H1 (cell line): ENCODE results near the gene ITGAE. TPM values are rescaled to one million over a fixed set of nuclear protein-coding genes. Genes with fewer than 3 reads are reported as not detected.

ENCODE experiments used
- CTCF ChIA-PET: fragments of 300-600 bp; sonication (Branson Sonifier 250); formaldehyde crosslinking; loops from one replicate; lab custom pipeline; 2021; ENCODE audit not compliant: partially characterized antibody; lab: Charles Lee
- POLR2A ChIA-PET: fragments of 300-600 bp; sonication (Branson Sonifier 250); formaldehyde crosslinking; loops from one replicate; lab custom pipeline; 2021; ENCODE audit warnings: inconsistent platforms; ENCODE audit not compliant: partially characterized antibody; lab: Charles Lee
- DNase-seq, 2 experiments: peaks; one replicate each; pipeline versions ENCODE4 v3.0.0 to v3.0.0-alpha.2; 2010 to 2022; ENCODE audit warnings: low spot score in 2 of 2, low read depth in 1 of 2, mixed read lengths in 1 of 2
- FAIRE-seq: peaks from 2 replicates; lab custom pipeline; 2011; peaks lifted over from hg19 to GRCh38; lab: Jason Lieb, UNC
- H2AFZ ChIP-seq: 2 replicates; pipeline ENCODE4 v1.8.1; 2012; ENCODE audit warnings: low read length, inconsistent platforms
- H2AK5ac ChIP-seq: 2 replicates; pipeline ENCODE4 v1.6.1; 2013; ENCODE audit warnings: low read depth, low read length
- H2BK120ac ChIP-seq: replicated peaks from 2 replicates; pipeline ENCODE3; 2013; ENCODE audit warnings: low read depth, low read length, inconsistent platforms
- H2BK12ac ChIP-seq: 2 replicates; pipeline ENCODE4 v1.6.1; 2013; ENCODE audit warnings: low read depth, low read length
- H2BK15ac ChIP-seq: 2 replicates; pipeline ENCODE4 v1.6.1; 2013; ENCODE audit warnings: low read length
- H2BK20ac ChIP-seq: 2 replicates; pipeline ENCODE4 v1.6.1; 2013; ENCODE audit warnings: low read length
- H2BK5ac ChIP-seq: 2 replicates; pipeline ENCODE4 v1.6.1; 2013; ENCODE audit warnings: low read depth, low read length
- H3K14ac ChIP-seq: 2 replicates; pipeline ENCODE4 v1.6.1; 2013; ENCODE audit warnings: inconsistent platforms; ENCODE audit not compliant: insufficient read length
- H3K18ac ChIP-seq: 2 replicates; pipeline ENCODE4 v1.6.1; 2013; ENCODE audit warnings: low read length; ENCODE audit errors: extremely low read depth
- H3K23ac ChIP-seq: 2 replicates; pipeline ENCODE4 v1.6.1; 2013; ENCODE audit warnings: inconsistent platforms; ENCODE audit not compliant: insufficient read length
- H3K23me2 ChIP-seq: 2 replicates; pipeline ENCODE4 v1.6.1; 2013; ENCODE audit warnings: low read depth, low read length
- H3K27ac ChIP-seq: 2 replicates; pipeline ENCODE4 v1.6.1; 2011; ENCODE audit warnings: low read depth, low read length, inconsistent platforms
- H3K27me3 ChIP-seq, 4 experiments: replicated peaks in 1 of 4; 1 replicate in 1 of 4; 2 replicates in 3 of 4; pipeline versions ENCODE4 v1.6.1 to v1.8.1; 2011 to 2013; ENCODE audit warnings: low read length in 3 of 4, mild to moderate bottlenecking in 3 of 4, inconsistent platforms in 2 of 4, mixed read lengths in 2 of 4, moderate library complexity in 1 of 4; ENCODE audit not compliant: control insufficient read depth in 3 of 4, insufficient read depth in 3 of 4; ENCODE audit errors: extremely low read depth in 1 of 4
- H3K36me3 ChIP-seq, 4 experiments: 2 replicates each; pipeline versions ENCODE4 v1.6.1 to v1.8.1; 2011 to 2013; ENCODE audit warnings: mild to moderate bottlenecking in 4 of 4, low read length in 3 of 4, moderate library complexity in 2 of 4, control low read depth in 1 of 4, inconsistent platforms in 1 of 4; ENCODE audit not compliant: insufficient read depth in 4 of 4, control insufficient read depth in 2 of 4
- H3K4ac ChIP-seq: replicated peaks from 2 replicates; pipeline ENCODE3; 2013; ENCODE audit warnings: low read length, low read depth, mixed read lengths, inconsistent platforms; ENCODE audit not compliant: insufficient read length
- H3K4me1 ChIP-seq, 4 experiments: replicated peaks in 1 of 4; 1 replicate in 1 of 4; 2 replicates in 3 of 4; pipeline versions ENCODE4 v1.6.1 to v1.8.1; 2011 to 2013; ENCODE audit warnings: low read length in 3 of 4, inconsistent platforms in 2 of 4, mixed read lengths in 1 of 4; ENCODE audit not compliant: insufficient read depth in 4 of 4, control insufficient read depth in 3 of 4
- H3K4me2 ChIP-seq, 2 experiments: 2 replicates each; pipeline versions ENCODE4 v1.6.1 to v1.8.1; 2011 to 2013; ENCODE audit warnings: low read depth in 2 of 2, low read length in 2 of 2, control low read depth in 1 of 2, inconsistent platforms in 1 of 2, mild to moderate bottlenecking in 1 of 2; ENCODE audit not compliant: insufficient read depth in 1 of 2
- H3K4me3 ChIP-seq, 4 experiments: fragments of 200-600, 300-600 bp in 1 of 4; sonication (generic), shearing (Covaris generic), sonication (Bioruptor Twin) in 1 of 4; 2 replicates each; pipeline versions ENCODE4 v1.5.1 to v1.8.1; 2011 to 2016; ENCODE audit warnings: low read length in 4 of 4, low read depth in 3 of 4, control low read depth in 2 of 4, inconsistent platforms in 2 of 4, mild to moderate bottlenecking in 2 of 4, mixed read lengths in 1 of 4, moderate library complexity in 1 of 4; ENCODE audit not compliant: insufficient read depth in 2 of 4; ENCODE audit errors: extremely low read depth in 1 of 4
- H3K56ac ChIP-seq: replicated peaks from 2 replicates; pipeline ENCODE3; 2013; ENCODE audit warnings: low read depth, mild to moderate bottlenecking, mixed read lengths, low read length, inconsistent platforms; ENCODE audit not compliant: insufficient read length
- H3K79me1 ChIP-seq: 2 replicates; pipeline ENCODE4 v1.6.1; 2013; ENCODE audit warnings: low read depth, low read length, control low read depth
- H3K79me2 ChIP-seq, 2 experiments: 2 replicates each; pipeline versions ENCODE4 v1.6.1 to v1.8.1; 2012 to 2013; ENCODE audit warnings: low read length in 2 of 2, mild to moderate bottlenecking in 2 of 2, inconsistent platforms in 1 of 2; ENCODE audit not compliant: insufficient read depth in 2 of 2, control insufficient read depth in 1 of 2
- H3K9ac ChIP-seq, 4 experiments: replicated peaks in 1 of 4; 1 replicate in 1 of 4; 2 replicates in 3 of 4; pipeline versions ENCODE4 v1.6.1 to v1.8.1; 2011 to 2013; ENCODE audit warnings: low read depth in 3 of 4, low read length in 3 of 4, control low read depth in 2 of 4, mild to moderate bottlenecking in 2 of 4, moderate library complexity in 2 of 4, inconsistent platforms in 1 of 4; ENCODE audit errors: extremely low read depth in 1 of 4
- H3K9me3 ChIP-seq, 2 experiments: 2 replicates each; pipeline versions ENCODE4 v1.6.1 to v1.8.1; 2012 to 2013; ENCODE audit warnings: mild to moderate bottlenecking in 2 of 2, moderate library complexity in 2 of 2, control low read depth in 1 of 2, inconsistent platforms in 1 of 2, low read depth in 1 of 2, low read length in 1 of 2, mixed read lengths in 1 of 2; ENCODE audit not compliant: insufficient read depth in 2 of 2
- H4K20me1 ChIP-seq, 2 experiments: replicated peaks in 1 of 2; 2 replicates each; pipeline versions ENCODE3 to v1.8.1; 2011 to 2013; ENCODE audit warnings: inconsistent platforms in 2 of 2, low read length in 2 of 2, mild to moderate bottlenecking in 1 of 2; ENCODE audit not compliant: insufficient read depth in 2 of 2, control insufficient read depth in 1 of 2
- H4K5ac ChIP-seq: 2 replicates; pipeline ENCODE4 v1.6.1; 2013; ENCODE audit warnings: low read length, low read depth, mixed read lengths, inconsistent platforms; ENCODE audit not compliant: insufficient read length
- H4K8ac ChIP-seq: 2 replicates; pipeline ENCODE4 v1.8.0; 2013; ENCODE audit warnings: mild to moderate bottlenecking, moderate library complexity, low read length, inconsistent platforms; ENCODE audit not compliant: insufficient read depth; ENCODE audit errors: extremely low read depth
- H4K91ac ChIP-seq: replicated peaks from 2 replicates; pipeline ENCODE3; 2013; ENCODE audit warnings: low read length, mixed read lengths, inconsistent platforms; ENCODE audit not compliant: insufficient read length
- EGR1 ChIP-seq: IDR thresholded peaks from 2 replicates; pipeline ENCODE4 v1.6.1; 2011; ENCODE audit warnings: low read depth, low read length, borderline replicate concordance
- EP300 ChIP-seq, 2 experiments: IDR thresholded peaks; 1 replicate in 1 of 2; 2 replicates in 1 of 2; pipeline ENCODE4 v1.6.1; 2011 to 2012; ENCODE audit warnings: low read depth in 2 of 2, low read length in 2 of 2, mild to moderate bottlenecking in 2 of 2, borderline replicate concordance in 1 of 2, inconsistent platforms in 1 of 2, moderate library complexity in 1 of 2
- EZH2 ChIP-seq: fragments of 200-600 bp; sonication (generic); IDR thresholded peaks from 2 replicates; pipeline ENCODE4 v1.7.1; 2012; ENCODE audit warnings: low read depth, mild to moderate bottlenecking, moderate library complexity, low read length, inconsistent platforms; ENCODE audit not compliant: severe bottlenecking
- HDAC6 ChIP-seq: IDR thresholded peaks from one replicate; pipeline ENCODE4 v1.7.1; 2012; ENCODE audit warnings: low read depth, mild to moderate bottlenecking, inconsistent platforms, low read length, moderate library complexity
- MAX ChIP-seq: IDR thresholded peaks from 2 replicates; pipeline ENCODE4 v1.6.1; 2012; ENCODE audit warnings: inconsistent platforms
- POLR2AphosphoS5 ChIP-seq: IDR thresholded peaks from 2 replicates; pipeline ENCODE4 v1.6.1; 2011; ENCODE audit warnings: low read depth, low read length
- POU5F1 ChIP-seq: IDR thresholded peaks from 2 replicates; pipeline ENCODE4 v1.6.1; 2011; ENCODE audit warnings: low read depth, mild to moderate bottlenecking, low read length, moderate library complexity
- SIRT6 ChIP-seq: IDR thresholded peaks from one replicate; pipeline ENCODE4 v1.7.1; 2012; ENCODE audit warnings: low read length, inconsistent platforms
- SP4 ChIP-seq: IDR thresholded peaks from 2 replicates; pipeline ENCODE4 v1.6.1; 2012; ENCODE audit warnings: low read length, inconsistent platforms
- TAF1 ChIP-seq: IDR thresholded peaks from 2 replicates; pipeline ENCODE4 v1.6.1; 2011; ENCODE audit warnings: mild to moderate bottlenecking, low read depth, low read length
- TEAD4 ChIP-seq: IDR thresholded peaks from 2 replicates; pipeline ENCODE4 v1.6.1; 2012; ENCODE audit warnings: low read depth, low read length, inconsistent platforms, mixed read lengths
- WGBS, 2 experiments: shearing (Covaris generic) in 1 of 2; methylation state at CpG; one replicate each; pipeline versions ENCODE4 v1.1.6 to v1.1.7; 2013 to 2015; ENCODE audit warnings: low lambda C conversion rate in 2 of 2, mixed read lengths in 2 of 2, inconsistent platforms in 1 of 2, low coverage in 1 of 2, missing lambda C conversion rate in 1 of 2; ENCODE audit not compliant: insufficient replicate concordance in 2 of 2, insufficient coverage in 1 of 2, insufficient read length in 1 of 2; ENCODE audit errors: extremely low coverage in 1 of 2, missing lambda C conversion rate in 1 of 2; 5-methylcytosine and 5-hydroxymethylcytosine counted together
- polyA plus RNA-seq, 7 experiments: library from polyadenylated mRNA; depleted of rRNA in 3 of 7; stranded (reverse) in 5 of 7; unstranded in 2 of 7; fragments of >200 nt in 5 of 7; fragments of 200-250 nt in 2 of 7; gene quantifications; 1 replicate in 5 of 7; 2 replicates in 1 of 7; 4 replicates in 1 of 7; pipeline versions ENCODE4 v1.2.1 to v1.2.3, GENCODE V29; 2011 to 2013; ENCODE audit warnings: missing spikeins in 2 of 7, mixed read lengths in 2 of 7
- total RNA-seq: library from RNA; stranded (reverse); fragmentation: NEBNext Ultra II Directional; extraction: Animal tissue kit (Norgen Biotek cat#: 25700); gene quantifications from 2 replicates; pipeline ENCODE4 v1.2.1, GENCODE V29; 2021
- TF ChIP-seq, protein P1 (sequence below): IDR thresholded peaks from 2 replicates; pipeline ENCODE4 v1.6.1; 2011; ENCODE audit warnings: low read length, improper control_type of control experiment

ITGAE gene
- total and polyA plus RNA-seq, 2 of the 8 experiments (the other 6 are each of a cell fraction or from before 2014, with no cell fraction given): 23.2 to 43.1 TPM

GRCh38 chr17:3744014-3744413 is 57.0 kb downstream of the ITGAE start:
- FAIRE-seq (no peak), DNase-seq (no peak)
- Histone ChIP-seq H3K4me1 (peaks cover 0 to under 1% (median 0%) of the 10 kb centered on the region in 4 experiments; a peak in 2 of 7 replicates), H3K27me3 (no peaks in the 10 kb centered on the region), H2BK12ac (no peak overlapping the region), H3K4ac (no peak overlapping the region), H3K14ac (no peak overlapping the region), H4K5ac (no peak overlapping the region), H3K4me2 (no peak overlapping the region), H4K8ac (no peak overlapping the region), H2BK5ac (no peak overlapping the region), H3K23ac (no peak overlapping the region), H3K36me3 (no peaks in the 10 kb centered on the region), H3K23me2 (no peaks in the 10 kb centered on the region), H4K20me1 (no peaks in the 10 kb centered on the region), H3K56ac (no peak overlapping the region), H3K4me3 (no peak overlapping the region), H3K9ac (no peak overlapping the region), H3K79me1 (no peaks in the 10 kb centered on the region; the same call in 1 of the 2 replicates), H2AK5ac (no peak overlapping the region), H2AFZ (no peak overlapping the region), H3K9me3 (no peaks in the 10 kb centered on the region), H4K91ac (no peak overlapping the region), H3K79me2 (no peaks in the 10 kb centered on the region), H2BK20ac (no peak overlapping the region), H2BK120ac (no peak overlapping the region), H2BK15ac (no peak overlapping the region), H3K27ac (no peak overlapping the region), H3K18ac (no peak overlapping the region)
- TF ChIP-seq, protein P1, sequence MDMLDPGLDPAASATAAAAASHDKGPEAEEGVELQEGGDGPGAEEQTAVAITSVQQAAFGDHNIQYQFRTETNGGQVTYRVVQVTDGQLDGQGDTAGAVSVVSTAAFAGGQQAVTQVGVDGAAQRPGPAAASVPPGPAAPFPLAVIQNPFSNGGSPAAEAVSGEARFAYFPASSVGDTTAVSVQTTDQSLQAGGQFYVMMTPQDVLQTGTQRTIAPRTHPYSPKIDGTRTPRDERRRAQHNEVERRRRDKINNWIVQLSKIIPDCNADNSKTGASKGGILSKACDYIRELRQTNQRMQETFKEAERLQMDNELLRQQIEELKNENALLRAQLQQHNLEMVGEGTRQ: no peak
- no peak for TF ChIP-seq MAX
- no peak for TF ChIP-seq POLR2AphosphoS5
- TF ChIP-seq POU5F1: no peak
- TF ChIP-seq SIRT6: no peak
- no peak for TF ChIP-seq SP4
- TF ChIP-seq EZH2: no peak
- TF ChIP-seq TEAD4: no peak
- TF ChIP-seq EGR1: no peak
- no peak for TF ChIP-seq HDAC6
- TF ChIP-seq TAF1: no peak
- TF ChIP-seq EP300 (IDR thresholded peaks at IDR 0.05; ENCODE audit: borderline replicate concordance in 1 of 2, low read depth in 2 of 2, low read length in 2 of 2): no peak
- POLR2A ChIA-PET: no interaction called here
- CTCF ChIA-PET: interaction anchor here (0.5 to 1.4 kb wide), 3 partner anchors 42 to 100 kb away, joined by 3 to 4 read pairs (median 3); no protein-coding TSS in a partner anchor
- 89% methylated on average over 3 of the region's 3 CpGs; no CpG with 5 or more reads in 1 of the 2 experiments for WGBS, 2 experiments
